Mesothelial cell of epicardium (in vitro differentiated cells): ENCODE data around the gene CATSPER1. TPM values are rescaled to one million over a fixed set of nuclear protein-coding genes. Genes with fewer than 3 reads are reported as not detected.
"Not testable (repeated sequence)": the region's sequence is repeated elsewhere in the genome, so short reads cannot be mapped to it uniquely, and the experiment has no call there.

Experiments used
- DNase-seq, 2 experiments: peaks; one replicate each; pipeline ENCODE4 v3.0.0; 2021; ENCODE audit warnings: low spot score in 2 of 2; ENCODE audit not compliant: unreplicated experiment in 2 of 2
- H3K27ac Mint-ChIP-seq: 2 replicates; pipeline ENCODE4 v1.8.0; 2021; ENCODE audit warnings: mixed read lengths
- H3K27me3 Mint-ChIP-seq: 2 replicates; pipeline ENCODE4 v1.8.0; 2021; ENCODE audit warnings: low read depth, mixed read lengths
- H3K36me3 Mint-ChIP-seq: 2 replicates; pipeline ENCODE4 v1.8.0; 2021; ENCODE audit warnings: mixed read lengths
- H3K4me1 Mint-ChIP-seq: 2 replicates; pipeline ENCODE4 v1.8.0; 2021; ENCODE audit warnings: mixed read lengths
- H3K4me3 Mint-ChIP-seq: 2 replicates; pipeline ENCODE4 v1.8.0; 2021; ENCODE audit warnings: mild to moderate bottlenecking, moderate library complexity, mixed read lengths
- H3K9me3 Mint-ChIP-seq: 2 replicates; pipeline ENCODE4 v1.8.0; 2021; ENCODE audit warnings: mixed read lengths
- CTCF ChIP-seq: fragments of 200-600 bp; sonication (generic); IDR thresholded peaks from one replicate; pipeline ENCODE4 v1.5.0; 2021; ENCODE audit warnings: antibody characterized with exemption; ENCODE audit not compliant: unreplicated experiment
- total RNA-seq: library from RNA; stranded (reverse); gene quantifications from 3 replicates; pipeline ENCODE4 v1.2.1, GENCODE V29; 2021

The CATSPER1 gene
- total RNA-seq, 1 donor from 2014 or later = not detected

DNA sequence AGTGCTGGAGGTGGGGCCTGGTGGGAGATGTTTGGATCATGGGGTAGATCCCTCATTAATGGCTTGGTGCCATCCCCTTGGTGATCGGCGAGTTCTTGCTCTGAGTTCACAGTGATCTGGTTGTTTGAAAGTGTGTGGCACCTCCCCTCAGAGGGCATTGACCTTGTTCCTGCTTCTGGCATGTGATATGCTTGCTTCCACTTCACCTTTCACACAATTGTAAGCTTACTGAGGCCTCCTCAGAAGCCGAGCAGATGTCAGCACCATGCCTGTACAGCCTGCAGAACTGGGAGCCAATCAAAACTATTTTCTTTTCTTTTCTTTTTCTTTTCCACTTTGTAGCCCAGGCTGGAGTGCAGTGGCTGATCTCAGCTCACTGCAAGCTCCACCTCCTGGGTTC lies 11.0 kb upstream of the CATSPER1 start:
- Mint-ChIP-seq H3K27me3 (peaks cover 9% of the 10 kb centered on the region), H3K9me3 (peaks cover 3% of the 10 kb centered on the region), H3K36me3 (no peaks in the 10 kb centered on the region), H3K4me3 (no peak overlapping the region), H3K27ac (no peak overlapping the region), H3K4me1 (no peaks in the 10 kb centered on the region)
- TF ChIP-seq CTCF = no peak
- no peak for DNase-seq

DNA sequence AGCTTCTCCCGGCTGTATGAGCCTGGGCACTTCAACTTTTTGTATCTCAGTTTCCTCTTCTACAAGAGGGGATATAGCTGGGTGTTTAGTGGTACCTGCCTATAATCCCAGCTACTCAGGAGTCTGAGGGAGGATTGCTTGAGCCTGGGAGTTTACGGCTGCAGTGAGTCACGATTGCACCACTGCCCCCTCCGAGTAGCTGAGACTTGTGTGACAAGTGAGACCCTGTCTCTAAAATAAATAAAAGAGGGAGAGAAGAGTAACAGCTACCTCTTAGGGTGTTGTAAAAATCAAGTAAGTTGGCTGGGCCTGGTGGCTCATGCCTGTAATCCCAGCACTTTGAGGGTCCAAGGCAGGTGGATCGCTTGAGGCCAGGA lies 10.0 kb upstream of the CATSPER1 start:
- H3K9me3 Mint-ChIP-seq = peaks cover 3% of the 10 kb centered on the region
- H3K4me3 Mint-ChIP-seq = no peak overlapping the region
- no peak overlapping the region for H3K27ac Mint-ChIP-seq
- no peak for DNase-seq
- no peaks in the 10 kb centered on the region for H3K4me1 Mint-ChIP-seq
- peaks cover 10% of the 10 kb centered on the region for H3K27me3 Mint-ChIP-seq
- no peaks in the 10 kb centered on the region for H3K36me3 Mint-ChIP-seq
- no peak for TF ChIP-seq CTCF

GRCh38 chr11:66035653-66036333 lies 9.5 kb upstream of the CATSPER1 start:
- H3K4me3 Mint-ChIP-seq = no peak overlapping the region
- H3K27me3 Mint-ChIP-seq = peaks cover 10% of the 10 kb centered on the region
- H3K4me1 Mint-ChIP-seq = no peaks in the 10 kb centered on the region
- no peaks in the 10 kb centered on the region for H3K36me3 Mint-ChIP-seq
- peaks cover 3% of the 10 kb centered on the region for H3K9me3 Mint-ChIP-seq
- DNase-seq = no peak
- no peak overlapping the region for H3K27ac Mint-ChIP-seq
- no peak for TF ChIP-seq CTCF

GRCh38 chr11:66032957-66033735 lies 6.9 kb upstream of the CATSPER1 start:
- H3K27me3 Mint-ChIP-seq = peaks cover 10% of the 10 kb centered on the region
- no peaks in the 10 kb centered on the region for H3K36me3 Mint-ChIP-seq
- TF ChIP-seq CTCF = no peak
- H3K4me3 Mint-ChIP-seq = no peak overlapping the region
- H3K27ac Mint-ChIP-seq = no peak overlapping the region
- H3K9me3 Mint-ChIP-seq = peaks cover 3% of the 10 kb centered on the region
- no peaks in the 10 kb centered on the region for H3K4me1 Mint-ChIP-seq
- DNase-seq = no peak

DNA sequence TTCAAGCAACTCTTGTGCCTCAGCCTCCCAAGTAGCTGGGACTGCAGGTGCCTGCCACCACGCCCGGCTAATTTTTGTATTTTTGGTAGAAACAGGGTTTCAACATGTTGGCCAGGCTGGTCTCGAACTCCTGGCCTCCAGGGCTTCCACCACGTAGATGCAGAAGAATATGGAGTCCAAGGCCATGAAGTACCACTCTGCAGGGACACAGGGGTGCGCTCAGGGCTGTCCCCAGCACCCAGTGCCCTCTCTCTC lies 3.2 kb downstream of the CATSPER1 start:
- not testable (repeated sequence) for H3K36me3 Mint-ChIP-seq, H3K9me3 Mint-ChIP-seq

GRCh38 chr11:66022401-66023185 lies 3.7 kb downstream of the CATSPER1 start:
- H3K4me3 Mint-ChIP-seq = no peak overlapping the region
- peaks cover 4% of the 10 kb centered on the region for H3K4me1 Mint-ChIP-seq
- no peaks in the 10 kb centered on the region for H3K36me3 Mint-ChIP-seq
- H3K27me3 Mint-ChIP-seq = peaks cover 18% of the 10 kb centered on the region
- no peaks in the 10 kb centered on the region for H3K9me3 Mint-ChIP-seq
- peak; percentile 56 to 90 for DNase-seq
- peak; percentile 94 for TF ChIP-seq CTCF
- no peak overlapping the region for H3K27ac Mint-ChIP-seq

More for the DNA sequence above, 3.2 kb downstream of the CATSPER1 start:
- not testable (repeated sequence) for H3K4me1 Mint-ChIP-seq, H3K27ac Mint-ChIP-seq, H3K4me3 Mint-ChIP-seq, DNase-seq
- peaks cover 22% of the 10 kb centered on the region for H3K27me3 Mint-ChIP-seq
